ENCODE results near the gene TACC2.

- TF ChIP-seq EZH2 (IDR thresholded peaks at IDR 0.05; ENCODE audit: insufficient read depth, poor library complexity, severe bottlenecking) = no peak
- TF ChIP-seq EZH2phosphoT487 (IDR thresholded peaks at IDR 0.05; ENCODE audit: insufficient read depth, low read depth) = no peak
Observed at GRCh38 chr10:122244001-122244975, 255.3 kb downstream of the TACC2 start.
